ENCODE measurements around the gene THBS2. TPM values are rescaled to one million over a fixed set of nuclear protein-coding genes. Genes with fewer than 3 reads are reported as not detected.
A peak's percentile ranks its signal among the peaks of the same experiment; 100 is the strongest.

THBS2 gene
- total and polyA plus RNA-seq, 3 donors from 2014 or later: 4.8 to 17.9 (median 7.6) TPM

DNA sequence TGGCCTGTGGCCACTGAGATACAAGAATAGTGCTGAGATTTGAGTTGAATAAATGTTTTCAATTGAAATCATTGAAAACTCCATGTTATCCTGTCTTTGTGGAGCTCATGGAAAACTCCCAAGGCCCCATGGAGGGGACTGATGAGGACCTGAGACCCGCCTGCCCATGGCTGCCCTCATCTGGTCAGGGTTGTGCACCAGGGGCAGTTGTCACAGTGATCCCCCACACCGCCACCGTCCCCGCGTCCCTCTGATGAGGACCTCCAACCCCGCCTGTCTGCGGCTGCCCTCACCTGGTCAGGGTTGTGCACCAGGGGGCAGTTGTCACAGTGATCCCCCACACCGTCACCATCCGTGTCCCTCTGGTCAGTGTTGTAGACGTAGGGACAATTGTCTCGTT, 27.8 kb downstream of the THBS2 start:
- no peak overlapping the region for H3K4me3 ChIP-seq
- no peaks in the 10 kb centered on the region for H3K27me3 ChIP-seq
- no peaks in the 10 kb centered on the region for H3K9me3 ChIP-seq
- H3K27ac ChIP-seq: no peak overlapping the region
- no peak for TF ChIP-seq POLR2A (IDR thresholded peaks at IDR 0.05)
- TF ChIP-seq, protein P1, sequence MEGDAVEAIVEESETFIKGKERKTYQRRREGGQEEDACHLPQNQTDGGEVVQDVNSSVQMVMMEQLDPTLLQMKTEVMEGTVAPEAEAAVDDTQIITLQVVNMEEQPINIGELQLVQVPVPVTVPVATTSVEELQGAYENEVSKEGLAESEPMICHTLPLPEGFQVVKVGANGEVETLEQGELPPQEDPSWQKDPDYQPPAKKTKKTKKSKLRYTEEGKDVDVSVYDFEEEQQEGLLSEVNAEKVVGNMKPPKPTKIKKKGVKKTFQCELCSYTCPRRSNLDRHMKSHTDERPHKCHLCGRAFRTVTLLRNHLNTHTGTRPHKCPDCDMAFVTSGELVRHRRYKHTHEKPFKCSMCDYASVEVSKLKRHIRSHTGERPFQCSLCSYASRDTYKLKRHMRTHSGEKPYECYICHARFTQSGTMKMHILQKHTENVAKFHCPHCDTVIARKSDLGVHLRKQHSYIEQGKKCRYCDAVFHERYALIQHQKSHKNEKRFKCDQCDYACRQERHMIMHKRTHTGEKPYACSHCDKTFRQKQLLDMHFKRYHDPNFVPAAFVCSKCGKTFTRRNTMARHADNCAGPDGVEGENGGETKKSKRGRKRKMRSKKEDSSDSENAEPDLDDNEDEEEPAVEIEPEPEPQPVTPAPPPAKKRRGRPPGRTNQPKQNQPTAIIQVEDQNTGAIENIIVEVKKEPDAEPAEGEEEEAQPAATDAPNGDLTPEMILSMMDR (IDR thresholded peaks at IDR 0.05): no peak
- H3K36me3 ChIP-seq (ENCODE audit: low read depth, missing control alignments): no peaks in the 10 kb centered on the region
- intact Hi-C loops (cut with DNase I; ENCODE audit: low total_unique reads): no loop called here
- no peaks in the 10 kb centered on the region for H3K4me1 ChIP-seq
- no peak for DNase-seq
- 93 to 94% methylated on average over 11 of the region's 11 CpGs for WGBS, 2 donors

DNA sequence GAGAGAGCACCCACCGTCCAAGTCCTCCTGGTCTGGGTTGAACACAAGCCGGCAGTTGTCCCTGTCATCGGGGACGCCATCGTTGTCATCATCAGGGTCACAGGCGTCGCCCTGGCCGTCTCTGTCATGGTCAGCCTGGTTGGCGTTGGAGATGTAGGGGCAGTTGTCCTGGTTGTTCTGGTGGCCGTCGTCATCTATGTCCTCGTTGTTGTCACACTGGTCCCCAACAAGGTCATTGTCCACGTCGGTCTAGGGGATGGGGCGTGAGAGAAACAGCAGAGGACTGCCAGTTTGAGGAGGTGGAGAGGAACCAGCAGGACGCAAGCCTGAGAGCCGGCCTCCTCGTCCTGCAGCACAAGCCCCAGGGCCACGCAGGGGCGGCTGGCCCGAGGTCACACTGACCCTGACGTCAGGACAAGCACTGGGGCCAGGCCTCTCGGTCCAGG, 28.5 kb downstream of the THBS2 start:
- intact Hi-C loops (cut with DNase I; ENCODE audit: low total_unique reads): no loop called here
- H3K27ac ChIP-seq: peak overlapping the region in 1 of 2 donors; percentile 45
- no peaks in the 10 kb centered on the region for H3K4me1 ChIP-seq
- 93 to 94% methylated on average over 17 to 23 of the region's 23 CpGs for WGBS, 2 donors
- DNase-seq: no peak
- no peak overlapping the region for H3K4me3 ChIP-seq
- H3K36me3 ChIP-seq (ENCODE audit: low read depth, missing control alignments): no peaks in the 10 kb centered on the region
- no peaks in the 10 kb centered on the region for H3K9me3 ChIP-seq
- TF ChIP-seq, protein P1 (IDR thresholded peaks at IDR 0.05): no peak
- TF ChIP-seq POLR2A (IDR thresholded peaks at IDR 0.05): no peak
- no peaks in the 10 kb centered on the region for H3K27me3 ChIP-seq

DNA sequence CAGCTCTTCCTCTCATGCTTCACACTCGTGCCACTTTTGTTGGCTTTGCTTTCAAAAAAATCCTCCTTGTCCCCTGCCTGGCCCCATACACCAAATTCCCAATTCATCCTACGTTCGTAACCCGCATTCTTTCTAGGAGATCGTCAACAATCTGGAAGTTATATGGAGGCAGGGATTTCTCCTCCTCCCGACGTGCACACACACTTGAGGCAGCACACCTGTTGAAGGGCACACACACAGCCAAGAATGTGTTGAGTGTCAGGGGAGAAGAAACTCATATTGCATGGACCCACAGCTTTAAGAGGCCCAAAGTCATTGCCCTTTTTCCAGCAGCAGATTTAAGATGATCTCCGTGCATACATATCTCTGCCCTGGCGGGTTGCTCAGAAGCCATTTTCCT, 28.9 kb downstream of the THBS2 start:
- Histone ChIP-seq H3K4me1 (no peaks in the 10 kb centered on the region), H3K9me3 (no peaks in the 10 kb centered on the region), H3K27me3 (no peaks in the 10 kb centered on the region), H3K4me3 (no peak overlapping the region), H3K27ac (peak overlapping the region in 1 of 2 donors; percentile 45), H3K36me3 (ENCODE audit: low read depth, missing control alignments) (no peaks in the 10 kb centered on the region)
- DNase-seq: no peak
- 70 to 76% methylated on average over 9 of the region's 9 CpGs for WGBS, 2 donors
- TF ChIP-seq, protein P1 (IDR thresholded peaks at IDR 0.05): no peak
- no peak for TF ChIP-seq POLR2A (IDR thresholded peaks at IDR 0.05)
- intact Hi-C loops (cut with DNase I; ENCODE audit: low total_unique reads): no loop called here

DNA sequence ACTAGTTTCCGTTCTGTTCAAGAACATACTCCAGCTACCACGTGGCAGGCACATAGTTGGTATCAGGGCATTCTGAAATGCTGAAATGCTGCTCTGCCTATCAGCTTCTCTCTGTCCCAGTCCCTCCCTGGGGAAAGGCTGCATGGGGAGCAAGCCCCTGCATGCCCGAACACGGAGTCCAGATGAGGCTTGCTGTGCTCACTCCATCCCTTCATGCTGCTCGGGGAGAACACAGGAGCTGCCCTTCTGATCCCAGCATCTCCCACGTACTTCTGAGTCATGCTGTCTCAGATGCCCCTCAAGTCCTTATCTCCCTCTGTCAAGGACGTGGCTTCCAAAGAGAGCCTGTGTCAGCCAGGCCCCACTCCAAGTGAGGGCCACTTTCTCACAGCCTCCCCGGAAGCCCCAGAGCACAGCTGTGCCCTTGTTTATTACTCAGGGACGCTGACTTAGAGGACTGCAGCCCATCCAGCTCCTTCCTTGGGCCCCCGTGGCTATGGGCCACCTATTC, 29.4 kb downstream of the THBS2 start:
- intact Hi-C loops (cut with DNase I; ENCODE audit: low total_unique reads): no loop called here
- TF ChIP-seq, protein P1 (IDR thresholded peaks at IDR 0.05): no peak
- TF ChIP-seq POLR2A (IDR thresholded peaks at IDR 0.05): no peak
- peak; percentile 79 for DNase-seq

DNA sequence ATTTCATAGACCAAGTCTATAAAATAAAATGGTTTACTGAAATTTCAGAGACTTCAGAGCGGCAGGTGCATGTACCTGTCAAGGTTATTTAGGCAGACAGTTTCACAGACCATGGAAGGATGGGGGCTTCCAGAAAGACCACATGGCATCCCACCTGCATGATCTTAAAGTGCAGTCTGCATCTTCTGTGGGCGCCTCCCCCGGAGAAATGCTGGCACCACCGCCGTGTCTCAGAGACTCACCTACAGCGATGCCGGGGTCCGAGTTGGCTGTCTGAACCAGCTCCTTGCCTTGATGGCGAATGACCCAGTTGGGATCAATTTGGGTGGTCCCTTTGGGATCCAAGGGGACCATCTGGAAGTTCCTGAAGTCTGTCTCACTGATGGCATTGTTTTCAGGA, 30.6 kb downstream of the THBS2 start:
- no peak for TF ChIP-seq POLR2A (IDR thresholded peaks at IDR 0.05)
- TF ChIP-seq, protein P1 (IDR thresholded peaks at IDR 0.05): no peak
- H3K9me3 ChIP-seq: no peaks in the 10 kb centered on the region
- intact Hi-C loops (cut with DNase I; ENCODE audit: low total_unique reads): no loop called here
- no peak overlapping the region for H3K4me3 ChIP-seq
- H3K4me1 ChIP-seq: no peaks in the 10 kb centered on the region
- no peak for DNase-seq
- H3K36me3 ChIP-seq (ENCODE audit: low read depth, missing control alignments): no peaks in the 10 kb centered on the region
- H3K27me3 ChIP-seq: no peaks in the 10 kb centered on the region
- H3K27ac ChIP-seq: no peak overlapping the region
- 97 to 99% methylated on average over 9 of the region's 9 CpGs for WGBS, 2 donors

More for the DNA sequence above, 29.4 kb downstream of the THBS2 start:
- Histone ChIP-seq H3K27me3 (no peaks in the 10 kb centered on the region), H3K4me3 (no peak overlapping the region), H3K9me3 (no peaks in the 10 kb centered on the region), H3K4me1 (no peaks in the 10 kb centered on the region), H3K27ac (peak overlapping the region in 1 of 2 donors; percentile 45), H3K36me3 (ENCODE audit: low read depth, missing control alignments) (no peaks in the 10 kb centered on the region)
- WGBS, 2 donors: 23 to 32% methylated on average over 10 of the region's 10 CpGs
